ENCODE data around the gene DVL2.
A peak's percentile ranks its signal among the peaks of the same experiment; 100 is the strongest.
"Not testable (repeated sequence)": the region's sequence is repeated elsewhere in the genome, so short reads cannot be mapped to it uniquely, and the experiment has no call there.

DVL2 gene

DNA sequence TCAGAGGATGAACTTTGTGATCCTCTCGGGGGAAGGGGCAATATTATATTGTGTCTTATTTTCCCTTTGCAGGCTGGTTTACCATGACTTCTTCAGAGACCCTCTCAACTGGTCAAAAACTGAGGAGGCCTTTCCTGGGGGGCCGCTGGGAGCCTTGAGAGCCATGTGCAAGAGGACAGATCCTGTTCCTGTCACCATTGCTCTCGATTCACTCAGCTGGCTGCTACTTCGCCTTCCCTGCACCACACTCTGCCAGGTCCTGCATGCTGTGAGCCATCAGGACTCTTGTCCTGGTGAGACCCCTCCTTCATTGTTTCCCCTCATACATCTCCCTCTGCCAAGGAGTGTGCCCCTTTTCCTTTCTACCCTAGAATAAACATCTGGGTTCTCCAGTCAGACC is 20.2 kb upstream of the DVL2 start:
- WGBS (ENCODE audit: insufficient coverage, insufficient read length) = no CpG with 5 or more reads among the region's 4 CpGs
- H3K9me3 ChIP-seq (ENCODE audit: control insufficient read depth, insufficient read depth, low read length) = no peaks in the 10 kb centered on the region
- no peak for DNase-seq (ENCODE audit: low read depth, low spot score)
- H3K36me3 ChIP-seq (ENCODE audit: control insufficient read depth, insufficient read depth, low read length) = peaks cover 14% of the 10 kb centered on the region; the same call in 1 of the 2 replicates
- no peaks in the 10 kb centered on the region for H3K4me1 ChIP-seq (ENCODE audit: control insufficient read depth, insufficient read depth, low read length)
- no peak overlapping the region for H3K27ac ChIP-seq (ENCODE audit: low read length)
- H3K4me3 ChIP-seq (ENCODE audit: low read length) = no peak overlapping the region
- no peaks in the 10 kb centered on the region for H3K27me3 ChIP-seq (ENCODE audit: control insufficient read depth, insufficient read depth, low read length)

DNA sequence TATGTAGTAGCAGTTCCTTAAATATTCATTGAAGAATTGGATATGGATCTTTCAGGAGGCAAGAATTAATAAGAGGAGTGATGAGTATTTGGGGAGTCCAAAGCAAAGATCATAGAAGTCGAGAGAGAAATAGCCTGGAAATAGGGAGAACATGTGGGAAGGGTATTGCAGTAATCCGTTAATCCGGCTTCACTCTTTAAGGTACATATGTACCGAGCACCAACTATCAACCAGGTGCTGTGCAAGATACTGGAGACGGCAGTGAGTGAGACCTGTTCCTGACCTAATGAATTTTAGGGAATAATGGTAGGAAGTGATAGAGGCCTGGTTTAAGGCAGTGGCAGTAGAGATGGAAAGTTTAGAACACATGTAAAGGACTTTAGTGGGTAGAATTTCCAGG is 18.8 kb upstream of the DVL2 start:
- Histone ChIP-seq H3K4me1 (ENCODE audit: control insufficient read depth, insufficient read depth, low read length) (no peaks in the 10 kb centered on the region), H3K4me3 (ENCODE audit: low read length) (peak overlapping the region; percentile 87; the same call in 1 of the 2 replicates), H3K36me3 (ENCODE audit: control insufficient read depth, insufficient read depth, low read length) (peaks cover 7% of the 10 kb centered on the region; the same call in 1 of the 2 replicates), H3K27ac (ENCODE audit: low read length) (no peak overlapping the region), H3K27me3 (ENCODE audit: control insufficient read depth, insufficient read depth, low read length) (no peaks in the 10 kb centered on the region), H3K9me3 (ENCODE audit: control insufficient read depth, insufficient read depth, low read length) (no peaks in the 10 kb centered on the region)
- no peak for DNase-seq (ENCODE audit: low read depth, low spot score)
- no CpG with 5 or more reads among the region's 5 CpGs for WGBS (ENCODE audit: insufficient coverage, insufficient read length)

DNA sequence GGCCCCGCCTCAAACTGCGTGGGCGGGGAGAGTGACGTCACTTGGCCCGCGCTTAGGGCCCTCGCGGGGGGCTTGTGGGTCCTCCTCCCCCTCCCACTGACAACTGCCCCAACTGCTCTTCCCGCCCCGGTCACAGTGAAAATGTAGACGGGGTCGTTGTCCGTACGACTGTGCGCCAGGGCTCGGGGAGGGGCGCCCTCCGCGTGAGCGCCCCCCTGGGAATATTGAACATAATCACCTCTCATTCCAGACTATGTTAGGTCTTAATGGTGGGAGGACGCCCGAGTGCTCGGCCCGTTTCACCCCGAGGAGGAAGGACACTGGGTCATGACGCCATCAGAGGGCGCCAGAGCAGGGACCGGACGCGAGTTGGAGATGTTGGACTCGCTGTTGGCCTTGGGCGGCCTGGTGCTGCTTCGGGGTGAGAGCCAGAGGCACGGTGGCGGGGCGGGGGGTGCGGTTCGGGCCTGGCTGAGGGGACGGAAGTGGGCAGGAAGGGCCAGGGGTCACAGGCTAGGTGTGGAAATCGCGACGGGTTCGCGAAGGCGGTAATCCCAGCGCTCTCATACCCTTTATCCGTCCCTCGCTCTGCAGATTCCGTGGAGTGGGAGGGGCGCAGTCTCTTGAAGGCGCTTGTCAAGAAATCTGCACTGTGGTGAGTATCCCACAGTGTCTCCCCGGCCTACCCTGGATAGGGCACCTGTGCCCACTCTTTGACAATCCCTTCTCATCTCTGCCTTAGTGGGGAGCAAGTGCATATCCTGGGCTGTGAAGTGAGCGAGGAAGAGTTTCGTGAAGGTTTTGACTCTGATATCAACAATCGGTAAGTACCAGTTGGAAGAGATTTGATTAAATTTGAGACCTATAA is 18.1 kb upstream of the DVL2 start, which contains the start of gene ELP5:
Gene ELP5, plus strand, starts transcription at position 40 of the 868 bp plus-strand sequence. Its CDS starts 336 bp downstream, at position 376.
- peaks cover 7% of the 10 kb centered on the region; the same call in 1 of the 2 replicates for H3K36me3 ChIP-seq (ENCODE audit: control insufficient read depth, insufficient read depth, low read length)
- peak within 1 kb of the TSS; percentile 87 for H3K4me3 ChIP-seq (ENCODE audit: low read length)
- no peak for DNase-seq (ENCODE audit: low read depth, low spot score)
- H3K27me3 ChIP-seq (ENCODE audit: control insufficient read depth, insufficient read depth, low read length) = no peaks in the 10 kb centered on the region
- H3K9me3 ChIP-seq (ENCODE audit: control insufficient read depth, insufficient read depth, low read length) = no peaks in the 10 kb centered on the region
- H3K4me1 ChIP-seq (ENCODE audit: control insufficient read depth, insufficient read depth, low read length) = no peaks in the 10 kb centered on the region
- H3K27ac ChIP-seq (ENCODE audit: low read length) = no peak within 1 kb of the TSS
- WGBS (ENCODE audit: insufficient coverage, insufficient read length) = no CpG with 5 or more reads among the region's 55 CpGs

DNA sequence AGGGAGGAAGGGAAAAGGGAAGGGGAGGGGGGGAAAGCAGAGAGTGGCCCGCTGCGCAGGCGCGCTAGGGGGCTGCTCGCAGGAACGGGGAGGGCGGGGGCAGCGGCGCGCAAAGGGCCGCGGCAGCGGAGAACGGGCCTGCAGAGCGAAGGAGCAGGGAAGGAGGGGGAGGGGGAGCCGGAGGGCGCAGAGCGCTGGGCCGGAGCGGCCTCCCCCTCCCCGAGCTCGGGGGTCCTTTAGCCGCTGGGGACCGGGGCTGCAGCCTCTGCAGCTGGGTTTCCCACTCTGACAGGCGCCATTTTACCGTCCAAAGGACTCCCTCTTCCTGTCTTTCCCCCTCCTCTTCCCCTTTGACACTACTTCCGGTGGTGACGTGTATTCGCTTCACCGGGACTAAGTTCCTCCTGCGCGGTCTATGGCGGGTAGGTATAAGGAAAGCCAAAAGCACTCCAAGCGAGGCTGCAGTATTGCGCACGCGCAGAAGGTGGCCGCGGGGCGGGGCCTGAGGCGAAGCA is 17.4 kb upstream of the DVL2 start, which contains the start of gene CTDNEP1:
Gene CTDNEP1, minus strand, starts transcription at position 74 of the 515 bp plus-strand sequence. CDS start 438 bp downstream, outside the sequence.
- Histone ChIP-seq H3K4me3 (ENCODE audit: low read length) (peak within 1 kb of the TSS; percentile 87), H3K27ac (ENCODE audit: low read length) (no peak within 1 kb of the TSS), H3K27me3 (ENCODE audit: control insufficient read depth, insufficient read depth, low read length) (no peaks in the 10 kb centered on the region), H3K4me1 (ENCODE audit: control insufficient read depth, insufficient read depth, low read length) (no peaks in the 10 kb centered on the region), H3K36me3 (ENCODE audit: control insufficient read depth, insufficient read depth, low read length) (peaks cover 7% of the 10 kb centered on the region; the same call in 1 of the 2 replicates), H3K9me3 (ENCODE audit: control insufficient read depth, insufficient read depth, low read length) (no peaks in the 10 kb centered on the region)
- peak; percentile 95 for DNase-seq (ENCODE audit: low read depth, low spot score)
- WGBS (ENCODE audit: insufficient coverage, insufficient read length) = no CpG with 5 or more reads among the region's 41 CpGs

DNA sequence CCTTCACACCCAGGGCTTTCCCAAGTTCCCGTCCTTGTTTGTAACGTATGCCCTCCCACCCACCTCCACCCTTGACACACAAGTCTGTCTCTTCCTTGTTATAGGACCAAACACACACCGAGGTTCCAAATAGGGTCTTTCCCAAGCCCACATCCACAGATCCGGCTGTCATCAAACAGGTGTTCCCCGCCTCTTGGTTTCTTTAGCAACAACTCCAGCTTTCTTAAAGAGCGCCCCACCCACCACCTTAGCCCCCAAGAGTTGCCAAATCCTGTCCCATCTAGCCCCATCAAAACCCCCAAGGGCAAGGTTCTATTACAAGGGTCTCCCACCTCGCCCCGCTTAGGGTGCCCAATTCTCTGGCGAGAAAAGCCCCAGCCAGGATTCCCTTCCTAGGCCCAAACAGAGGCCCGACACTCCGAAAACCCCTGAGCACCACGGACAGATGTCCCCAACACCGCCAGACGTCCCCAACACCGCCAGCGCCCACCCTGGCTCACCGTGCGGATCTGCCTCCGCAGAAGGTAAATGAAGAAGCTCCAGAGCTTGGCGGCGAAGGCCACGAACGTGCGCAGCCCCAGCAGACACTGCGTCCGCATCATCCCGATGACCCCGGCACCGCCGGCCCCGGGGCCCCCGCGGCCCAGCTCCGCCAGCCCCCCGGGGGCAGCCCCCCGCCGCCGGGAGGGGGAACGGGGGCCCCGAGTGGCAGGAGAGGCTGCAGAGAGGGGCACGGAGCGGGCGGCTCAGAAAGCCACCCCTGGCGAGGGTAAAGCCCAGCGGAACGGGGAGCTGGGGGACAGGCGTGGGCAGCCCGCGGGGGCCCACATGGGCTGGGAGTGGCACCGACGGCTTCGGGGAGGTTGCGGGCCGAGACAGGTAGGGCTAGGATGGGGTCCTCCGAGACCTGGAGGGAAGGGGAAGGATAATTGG is 16.6 kb upstream of the DVL2 start:
- no peak overlapping the region for H3K27ac ChIP-seq (ENCODE audit: low read length)
- H3K4me3 ChIP-seq (ENCODE audit: low read length) = peak overlapping the region; percentile 87
- peaks cover 3% of the 10 kb centered on the region; the same call in 1 of the 2 replicates for H3K36me3 ChIP-seq (ENCODE audit: control insufficient read depth, insufficient read depth, low read length)
- no peaks in the 10 kb centered on the region for H3K4me1 ChIP-seq (ENCODE audit: control insufficient read depth, insufficient read depth, low read length)
- WGBS (ENCODE audit: insufficient coverage, insufficient read length) = no CpG with 5 or more reads among the region's 55 CpGs
- H3K9me3 ChIP-seq (ENCODE audit: control insufficient read depth, insufficient read depth, low read length) = no peaks in the 10 kb centered on the region
- H3K27me3 ChIP-seq (ENCODE audit: control insufficient read depth, insufficient read depth, low read length) = no peaks in the 10 kb centered on the region
- DNase-seq (ENCODE audit: low read depth, low spot score) = no peak

DNA sequence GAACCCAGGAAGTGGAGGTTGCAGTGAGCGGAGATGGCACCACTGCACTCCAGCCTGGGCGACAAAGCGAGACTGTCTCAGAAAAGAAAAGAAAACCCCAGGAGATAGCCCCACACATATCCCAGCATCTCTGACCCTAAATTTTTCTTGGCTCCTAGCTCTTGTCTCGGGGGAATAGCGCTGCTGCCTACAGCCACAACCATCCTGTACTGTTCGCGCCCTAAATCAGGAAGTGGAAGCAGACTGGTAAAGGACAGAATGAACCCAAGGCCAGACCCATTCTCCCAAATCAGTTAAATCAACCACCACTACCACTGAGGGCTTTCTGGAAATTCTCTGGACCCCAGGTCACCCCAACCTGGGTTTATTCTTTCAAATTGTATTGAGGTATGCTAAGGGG is 15.5 kb upstream of the DVL2 start:
- no CpG with 5 or more reads among the region's 7 CpGs for WGBS (ENCODE audit: insufficient coverage, insufficient read length)
- no peak overlapping the region for H3K4me3 ChIP-seq (ENCODE audit: low read length)
- H3K9me3 ChIP-seq (ENCODE audit: control insufficient read depth, insufficient read depth, low read length) = no peaks in the 10 kb centered on the region
- no peak for DNase-seq (ENCODE audit: low read depth, low spot score)
- no peak overlapping the region for H3K27ac ChIP-seq (ENCODE audit: low read length)
- no peaks in the 10 kb centered on the region for H3K4me1 ChIP-seq (ENCODE audit: control insufficient read depth, insufficient read depth, low read length)
- no peaks in the 10 kb centered on the region for H3K27me3 ChIP-seq (ENCODE audit: control insufficient read depth, insufficient read depth, low read length)
- H3K36me3 ChIP-seq (ENCODE audit: control insufficient read depth, insufficient read depth, low read length) = peaks cover 3% of the 10 kb centered on the region; the same call in 1 of the 2 replicates

DNA sequence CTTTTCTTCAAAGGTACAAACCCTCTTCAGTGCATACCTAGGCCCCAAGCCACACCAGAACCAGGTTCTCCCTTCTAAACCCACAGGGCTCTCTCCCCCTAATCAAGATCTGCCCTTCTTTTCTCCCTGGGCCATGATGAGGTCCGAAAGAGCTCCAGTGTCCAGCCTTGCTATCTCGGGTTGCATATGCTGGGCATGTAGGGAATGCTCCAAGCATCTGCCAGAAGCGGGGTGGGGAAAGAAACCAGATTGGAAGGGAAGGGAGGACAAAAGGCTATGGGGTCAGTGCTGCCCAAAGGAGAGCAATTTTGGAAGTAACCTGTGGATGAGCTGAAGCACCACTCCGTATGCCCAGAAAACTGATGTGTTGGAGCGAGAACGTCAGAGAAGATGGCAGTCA is 14.9 kb upstream of the DVL2 start:
- no peak overlapping the region for H3K4me3 ChIP-seq (ENCODE audit: low read length)
- H3K9me3 ChIP-seq (ENCODE audit: control insufficient read depth, insufficient read depth, low read length) = no peaks in the 10 kb centered on the region
- whole genome bisulfite sequencing (ENCODE audit: insufficient coverage, insufficient read length) = no CpG with 5 or more reads among the region's 6 CpGs
- H3K27ac ChIP-seq (ENCODE audit: low read length) = no peak overlapping the region
- no peaks in the 10 kb centered on the region for H3K27me3 ChIP-seq (ENCODE audit: control insufficient read depth, insufficient read depth, low read length)
- H3K4me1 ChIP-seq (ENCODE audit: control insufficient read depth, insufficient read depth, low read length) = no peaks in the 10 kb centered on the region
- no peak for DNase-seq (ENCODE audit: low read depth, low spot score)
- H3K36me3 ChIP-seq (ENCODE audit: control insufficient read depth, insufficient read depth, low read length) = no peaks in the 10 kb centered on the region; the same call in 1 of the 2 replicates

DNA sequence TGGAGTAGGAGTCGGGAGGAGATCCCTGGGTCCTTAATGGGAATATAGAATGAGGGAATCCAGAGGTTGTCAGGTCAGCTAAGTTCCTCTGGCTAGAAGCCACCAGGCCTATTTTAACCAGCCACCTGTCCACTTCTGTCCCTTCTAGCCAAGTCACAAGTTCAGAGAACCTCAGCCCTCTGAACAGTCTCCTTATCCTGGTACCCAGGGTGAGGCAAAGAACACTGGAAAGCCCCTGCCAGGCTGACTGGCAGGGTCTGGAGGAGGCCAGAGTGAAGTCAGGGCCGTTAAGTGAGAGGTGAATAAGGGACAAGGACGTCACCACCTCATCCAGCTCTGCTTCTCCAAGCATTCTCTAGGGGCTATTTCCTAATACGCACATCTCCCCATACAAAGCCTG is 14.5 kb upstream of the DVL2 start:
- Histone ChIP-seq H3K27ac (ENCODE audit: low read length) (no peak overlapping the region), H3K9me3 (ENCODE audit: control insufficient read depth, insufficient read depth, low read length) (no peaks in the 10 kb centered on the region), H3K4me1 (ENCODE audit: control insufficient read depth, insufficient read depth, low read length) (no peaks in the 10 kb centered on the region), H3K4me3 (ENCODE audit: low read length) (no peak overlapping the region), H3K27me3 (ENCODE audit: control insufficient read depth, insufficient read depth, low read length) (no peaks in the 10 kb centered on the region), H3K36me3 (ENCODE audit: control insufficient read depth, insufficient read depth, low read length) (peaks cover 3% of the 10 kb centered on the region; the same call in 1 of the 2 replicates)
- DNase-seq (ENCODE audit: low read depth, low spot score) = no peak
- no CpG with 5 or more reads among the region's 4 CpGs for WGBS (ENCODE audit: insufficient coverage, insufficient read length)

DNA sequence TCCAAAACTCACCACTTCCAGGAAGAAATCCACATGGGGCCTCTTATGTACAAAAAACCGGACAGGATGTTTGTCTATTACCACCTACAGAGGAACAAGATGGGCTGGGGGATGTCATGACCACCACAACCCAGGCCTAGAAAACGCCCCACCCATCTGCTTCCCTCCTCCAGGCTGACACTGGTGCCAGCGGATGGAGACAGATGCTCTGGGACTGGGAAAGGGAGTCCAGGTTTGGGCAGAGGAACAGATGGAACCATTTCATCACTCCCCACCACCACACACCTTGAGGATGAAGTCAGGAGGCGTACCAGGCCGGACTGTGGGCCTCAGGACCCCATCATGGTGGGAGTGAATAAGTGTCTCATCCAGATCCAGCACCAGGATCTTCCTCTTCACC is 12.5 kb upstream of the DVL2 start:
- no peaks in the 10 kb centered on the region for H3K9me3 ChIP-seq (ENCODE audit: control insufficient read depth, insufficient read depth, low read length)
- no CpG with 5 or more reads among the region's 5 CpGs for WGBS (ENCODE audit: insufficient coverage, insufficient read length)
- DNase-seq (ENCODE audit: low read depth, low spot score) = no peak
- no peak overlapping the region for H3K4me3 ChIP-seq (ENCODE audit: low read length)
- no peaks in the 10 kb centered on the region for H3K27me3 ChIP-seq (ENCODE audit: control insufficient read depth, insufficient read depth, low read length)
- H3K27ac ChIP-seq (ENCODE audit: low read length) = no peak overlapping the region
- H3K4me1 ChIP-seq (ENCODE audit: control insufficient read depth, insufficient read depth, low read length) = no peaks in the 10 kb centered on the region
- peaks cover 4% of the 10 kb centered on the region; the same call in 1 of the 2 replicates for H3K36me3 ChIP-seq (ENCODE audit: control insufficient read depth, insufficient read depth, low read length)

DNA sequence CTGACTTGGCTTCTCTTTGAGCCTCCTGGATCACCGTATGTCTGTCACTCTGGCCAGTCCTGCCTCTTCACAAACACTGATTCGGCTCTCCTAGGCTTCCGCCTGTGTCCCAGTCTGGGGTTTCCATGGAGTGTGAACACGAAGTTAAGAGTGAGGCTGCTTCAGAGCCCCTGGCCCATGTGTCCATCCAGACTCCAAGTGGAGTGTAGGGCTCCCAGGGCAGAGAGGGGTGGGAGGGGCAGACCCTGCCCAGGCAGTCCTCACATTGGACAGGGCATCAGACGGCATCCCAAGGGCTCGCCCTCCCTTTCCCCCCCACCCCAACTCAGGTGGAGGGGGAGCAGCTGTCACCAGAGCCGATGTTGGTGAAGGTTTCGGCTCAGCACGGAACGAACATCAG is 9.5 kb upstream of the DVL2 start:
- no CpG with 5 or more reads among the region's 10 CpGs for WGBS (ENCODE audit: insufficient coverage, insufficient read length)
- H3K4me3 ChIP-seq (ENCODE audit: low read length); DNase-seq (ENCODE audit: low read depth, low spot score); H3K27ac ChIP-seq (ENCODE audit: low read length); H3K27me3 ChIP-seq (ENCODE audit: control insufficient read depth, insufficient read depth, low read length); H3K36me3 ChIP-seq (ENCODE audit: control insufficient read depth, insufficient read depth, low read length); H3K4me1 ChIP-seq (ENCODE audit: control insufficient read depth, insufficient read depth, low read length); H3K9me3 ChIP-seq (ENCODE audit: control insufficient read depth, insufficient read depth, low read length): not testable (repeated sequence)

All from iPS DF 6.9 (cell line).